ENCODE measurements around the gene PLEKHA1. TPM values are rescaled to one million over a fixed set of nuclear protein-coding genes. Genes with fewer than 3 reads are reported as not detected.

PLEKHA1 gene
- total and polyA plus RNA-seq, 4 donors, result 15.9 to 29.2 (median 22.9) TPM

DNA sequence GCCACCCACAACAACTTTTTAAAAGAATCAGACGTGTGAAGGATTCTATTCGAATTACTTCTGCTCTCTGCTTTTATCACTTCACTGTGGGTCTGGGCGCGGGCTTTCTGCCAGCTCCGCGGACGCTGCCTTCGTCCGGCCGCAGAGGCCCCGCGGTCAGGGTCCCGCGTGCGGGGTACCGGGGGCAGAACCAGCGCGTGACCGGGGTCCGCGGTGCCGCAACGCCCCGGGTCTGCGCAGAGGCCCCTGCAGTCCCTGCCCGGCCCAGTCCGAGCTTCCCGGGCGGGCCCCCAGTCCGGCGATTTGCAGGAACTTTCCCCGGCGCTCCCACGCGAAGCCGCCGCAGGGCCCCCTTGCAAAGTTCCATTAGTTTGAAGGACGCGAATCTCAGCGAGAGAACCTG, 86.4 kb downstream of the PLEKHA1 start:
- Histone ChIP-seq H3K27ac (ENCODE audit: low read depth in 1 of 2, low read length in 2 of 2) (peak overlapping the region; percentile 37 to 53), H3K27me3 (ENCODE audit: control insufficient read depth in 4 of 4, insufficient read depth in 4 of 4, low read length in 3 of 4) (no peaks in the 10 kb centered on the region), H3K9me3 (ENCODE audit: control insufficient read depth in 4 of 4, low read length in 3 of 4) (no peaks in the 10 kb centered on the region), H3K4me1 (ENCODE audit: control insufficient read depth in 4 of 4, insufficient read depth in 4 of 4, low read length in 3 of 4) (peaks cover 3 to 27% (median 15%) of the 10 kb centered on the region in 4 donors), H3K9ac (ENCODE audit: low read depth in 1 of 2, low read length in 2 of 2) (no peak overlapping the region), H3K36me3 (ENCODE audit: control insufficient read depth in 4 of 4, insufficient read depth in 3 of 4, low read depth in 1 of 4, low read length in 3 of 4) (peaks cover 0 to 2% (median 0%) of the 10 kb centered on the region in 4 donors), H3K4me3 (ENCODE audit: low read depth in 1 of 3, low read length in 3 of 3) (peak overlapping the region; percentile 36 to 90 (median 59))
- DNase-seq (ENCODE audit: low spot score), result no peak
- TF ChIP-seq, protein P1, sequence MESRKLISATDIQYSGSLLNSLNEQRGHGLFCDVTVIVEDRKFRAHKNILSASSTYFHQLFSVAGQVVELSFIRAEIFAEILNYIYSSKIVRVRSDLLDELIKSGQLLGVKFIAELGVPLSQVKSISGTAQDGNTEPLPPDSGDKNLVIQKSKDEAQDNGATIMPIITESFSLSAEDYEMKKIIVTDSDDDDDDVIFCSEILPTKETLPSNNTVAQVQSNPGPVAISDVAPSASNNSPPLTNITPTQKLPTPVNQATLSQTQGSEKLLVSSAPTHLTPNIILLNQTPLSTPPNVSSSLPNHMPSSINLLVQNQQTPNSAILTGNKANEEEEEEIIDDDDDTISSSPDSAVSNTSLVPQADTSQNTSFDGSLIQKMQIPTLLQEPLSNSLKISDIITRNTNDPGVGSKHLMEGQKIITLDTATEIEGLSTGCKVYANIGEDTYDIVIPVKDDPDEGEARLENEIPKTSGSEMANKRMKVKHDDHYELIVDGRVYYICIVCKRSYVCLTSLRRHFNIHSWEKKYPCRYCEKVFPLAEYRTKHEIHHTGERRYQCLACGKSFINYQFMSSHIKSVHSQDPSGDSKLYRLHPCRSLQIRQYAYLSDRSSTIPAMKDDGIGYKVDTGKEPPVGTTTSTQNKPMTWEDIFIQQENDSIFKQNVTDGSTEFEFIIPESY (IDR thresholded peaks at IDR 0.05), result no peak
- TF ChIP-seq EGR1 (IDR thresholded peaks at IDR 0.05; ENCODE audit: low read depth in 2 of 2) (no peak), SP1 (IDR thresholded peaks at IDR 0.05) (no peak), FOXA1 (IDR thresholded peaks at IDR 0.05) (no peak), TAF1 (conservative IDR thresholded peaks at IDR 0.05) (no peak), HNF4G (IDR thresholded peaks at IDR 0.05) (no peak), RXRA (IDR thresholded peaks at IDR 0.05) (no peak), NR2F2 (IDR thresholded peaks at IDR 0.05) (no peak), RAD21 (IDR thresholded peaks at IDR 0.05) (no peak), GABPA (IDR thresholded peaks at IDR 0.05 in 1 of 2, conservative IDR thresholded peaks at IDR 0.05 in 1 of 2) (no peak), YY1 (IDR thresholded peaks at IDR 0.05) (no peak), FOXA2 (IDR thresholded peaks at IDR 0.05) (no peak), JUND (IDR thresholded peaks at IDR 0.05) (no peak)
- TF ChIP-seq, protein P2, sequence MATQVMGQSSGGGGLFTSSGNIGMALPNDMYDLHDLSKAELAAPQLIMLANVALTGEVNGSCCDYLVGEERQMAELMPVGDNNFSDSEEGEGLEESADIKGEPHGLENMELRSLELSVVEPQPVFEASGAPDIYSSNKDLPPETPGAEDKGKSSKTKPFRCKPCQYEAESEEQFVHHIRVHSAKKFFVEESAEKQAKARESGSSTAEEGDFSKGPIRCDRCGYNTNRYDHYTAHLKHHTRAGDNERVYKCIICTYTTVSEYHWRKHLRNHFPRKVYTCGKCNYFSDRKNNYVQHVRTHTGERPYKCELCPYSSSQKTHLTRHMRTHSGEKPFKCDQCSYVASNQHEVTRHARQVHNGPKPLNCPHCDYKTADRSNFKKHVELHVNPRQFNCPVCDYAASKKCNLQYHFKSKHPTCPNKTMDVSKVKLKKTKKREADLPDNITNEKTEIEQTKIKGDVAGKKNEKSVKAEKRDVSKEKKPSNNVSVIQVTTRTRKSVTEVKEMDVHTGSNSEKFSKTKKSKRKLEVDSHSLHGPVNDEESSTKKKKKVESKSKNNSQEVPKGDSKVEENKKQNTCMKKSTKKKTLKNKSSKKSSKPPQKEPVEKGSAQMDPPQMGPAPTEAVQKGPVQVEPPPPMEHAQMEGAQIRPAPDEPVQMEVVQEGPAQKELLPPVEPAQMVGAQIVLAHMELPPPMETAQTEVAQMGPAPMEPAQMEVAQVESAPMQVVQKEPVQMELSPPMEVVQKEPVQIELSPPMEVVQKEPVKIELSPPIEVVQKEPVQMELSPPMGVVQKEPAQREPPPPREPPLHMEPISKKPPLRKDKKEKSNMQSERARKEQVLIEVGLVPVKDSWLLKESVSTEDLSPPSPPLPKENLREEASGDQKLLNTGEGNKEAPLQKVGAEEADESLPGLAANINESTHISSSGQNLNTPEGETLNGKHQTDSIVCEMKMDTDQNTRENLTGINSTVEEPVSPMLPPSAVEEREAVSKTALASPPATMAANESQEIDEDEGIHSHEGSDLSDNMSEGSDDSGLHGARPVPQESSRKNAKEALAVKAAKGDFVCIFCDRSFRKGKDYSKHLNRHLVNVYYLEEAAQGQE (IDR thresholded peaks at IDR 0.05), result no peak
- TF ChIP-seq, protein P3, sequence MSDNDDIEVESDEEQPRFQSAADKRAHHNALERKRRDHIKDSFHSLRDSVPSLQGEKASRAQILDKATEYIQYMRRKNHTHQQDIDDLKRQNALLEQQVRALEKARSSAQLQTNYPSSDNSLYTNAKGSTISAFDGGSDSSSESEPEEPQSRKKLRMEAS (IDR thresholded peaks at IDR 0.05), result no peak
- TF ChIP-seq, protein P4, sequence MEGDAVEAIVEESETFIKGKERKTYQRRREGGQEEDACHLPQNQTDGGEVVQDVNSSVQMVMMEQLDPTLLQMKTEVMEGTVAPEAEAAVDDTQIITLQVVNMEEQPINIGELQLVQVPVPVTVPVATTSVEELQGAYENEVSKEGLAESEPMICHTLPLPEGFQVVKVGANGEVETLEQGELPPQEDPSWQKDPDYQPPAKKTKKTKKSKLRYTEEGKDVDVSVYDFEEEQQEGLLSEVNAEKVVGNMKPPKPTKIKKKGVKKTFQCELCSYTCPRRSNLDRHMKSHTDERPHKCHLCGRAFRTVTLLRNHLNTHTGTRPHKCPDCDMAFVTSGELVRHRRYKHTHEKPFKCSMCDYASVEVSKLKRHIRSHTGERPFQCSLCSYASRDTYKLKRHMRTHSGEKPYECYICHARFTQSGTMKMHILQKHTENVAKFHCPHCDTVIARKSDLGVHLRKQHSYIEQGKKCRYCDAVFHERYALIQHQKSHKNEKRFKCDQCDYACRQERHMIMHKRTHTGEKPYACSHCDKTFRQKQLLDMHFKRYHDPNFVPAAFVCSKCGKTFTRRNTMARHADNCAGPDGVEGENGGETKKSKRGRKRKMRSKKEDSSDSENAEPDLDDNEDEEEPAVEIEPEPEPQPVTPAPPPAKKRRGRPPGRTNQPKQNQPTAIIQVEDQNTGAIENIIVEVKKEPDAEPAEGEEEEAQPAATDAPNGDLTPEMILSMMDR (IDR thresholded peaks at IDR 0.05; ENCODE audit: low read depth, low read length, missing input control), result no peak
- WGBS, result 2% methylated on average over 40 of the region's 40 CpGs

DNA sequence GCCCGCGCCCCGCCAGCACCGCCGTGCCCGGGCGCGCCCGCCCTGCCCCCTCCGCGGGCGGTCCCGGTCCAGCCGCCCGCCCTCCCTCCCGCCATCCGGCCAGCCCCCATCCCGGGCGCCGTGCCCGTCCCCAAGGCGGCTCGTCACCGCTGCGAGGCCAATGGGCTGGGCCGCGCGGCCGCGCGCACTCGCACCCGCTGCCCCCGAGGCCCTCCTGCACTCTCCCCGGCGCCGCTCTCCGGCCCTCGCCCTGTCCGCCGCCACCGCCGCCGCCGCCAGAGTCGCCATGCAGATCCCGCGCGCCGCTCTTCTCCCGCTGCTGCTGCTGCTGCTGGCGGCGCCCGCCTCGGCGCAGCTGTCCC, 86.8 kb downstream of the PLEKHA1 start, which contains the start of gene HTRA1:
TSS of gene HTRA1 (plus strand) at position 187 of the 362 bp plus-strand sequence. CDS start at position 287, 100 bp downstream.
- peak within 1 kb of the TSS; percentile 75 to 78 for H3K27ac ChIP-seq (ENCODE audit: low read depth in 1 of 2, low read length in 2 of 2)
- no peaks in the 10 kb centered on the region for H3K9me3 ChIP-seq (ENCODE audit: control insufficient read depth in 4 of 4, low read length in 3 of 4)
- H3K36me3 ChIP-seq (ENCODE audit: control insufficient read depth in 4 of 4, insufficient read depth in 3 of 4, low read depth in 1 of 4, low read length in 3 of 4), result peaks cover 0 to 2% (median 0%) of the 10 kb centered on the region in 4 donors
- H3K27me3 ChIP-seq (ENCODE audit: control insufficient read depth in 4 of 4, insufficient read depth in 4 of 4, low read length in 3 of 4), result no peaks in the 10 kb centered on the region
- TF ChIP-seq TAF1 (conservative IDR thresholded peaks at IDR 0.05), result no peak
- TF ChIP-seq, protein P2 (IDR thresholded peaks at IDR 0.05), result no peak
- TF ChIP-seq GABPA (IDR thresholded peaks at IDR 0.05 in 1 of 2, conservative IDR thresholded peaks at IDR 0.05 in 1 of 2), result no peak
- no peak for TF ChIP-seq HNF4A (conservative IDR thresholded peaks at IDR 0.05)
- TF ChIP-seq, protein P5, sequence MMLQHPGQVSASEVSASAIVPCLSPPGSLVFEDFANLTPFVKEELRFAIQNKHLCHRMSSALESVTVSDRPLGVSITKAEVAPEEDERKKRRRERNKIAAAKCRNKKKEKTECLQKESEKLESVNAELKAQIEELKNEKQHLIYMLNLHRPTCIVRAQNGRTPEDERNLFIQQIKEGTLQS (IDR thresholded peaks at IDR 0.05), result no peak
- no peak for TF ChIP-seq EGR1 (IDR thresholded peaks at IDR 0.05; ENCODE audit: low read depth in 2 of 2)
- WGBS, result under 1% methylated on average over 56 of the region's 56 CpGs
- peaks cover 3 to 27% (median 15%) of the 10 kb centered on the region in 4 donors for H3K4me1 ChIP-seq (ENCODE audit: control insufficient read depth in 4 of 4, insufficient read depth in 4 of 4, low read length in 3 of 4)
- DNase-seq (ENCODE audit: low spot score), result peak; percentile 44
- H3K9ac ChIP-seq (ENCODE audit: low read depth in 1 of 2, low read length in 2 of 2), result peak within 1 kb of the TSS; percentile 45 to 50
- H3K4me3 ChIP-seq (ENCODE audit: low read depth in 1 of 3, low read length in 3 of 3), result peak within 1 kb of the TSS; percentile 41 to 90 (median 85)

Data from liver (tissue), 9 donors.